ENCODE results near the gene IFITM5. TPM values are rescaled to one million over a fixed set of nuclear protein-coding genes. Genes with fewer than 3 reads are reported as not detected.

Gene IFITM5
- total and polyA plus RNA-seq, 12 donors, result not detected

GRCh38 chr11:340539-341512 is 41.5 kb upstream of the IFITM5 start:
- H3K4me1 ChIP-seq, result peaks cover 3 to 29% (median 14%) of the 10 kb centered on the region in 9 donors
- 57 to 63% methylated on average over 5 of the region's 5 CpGs for WGBS, 2 donors
- TF ChIP-seq, protein P1, sequence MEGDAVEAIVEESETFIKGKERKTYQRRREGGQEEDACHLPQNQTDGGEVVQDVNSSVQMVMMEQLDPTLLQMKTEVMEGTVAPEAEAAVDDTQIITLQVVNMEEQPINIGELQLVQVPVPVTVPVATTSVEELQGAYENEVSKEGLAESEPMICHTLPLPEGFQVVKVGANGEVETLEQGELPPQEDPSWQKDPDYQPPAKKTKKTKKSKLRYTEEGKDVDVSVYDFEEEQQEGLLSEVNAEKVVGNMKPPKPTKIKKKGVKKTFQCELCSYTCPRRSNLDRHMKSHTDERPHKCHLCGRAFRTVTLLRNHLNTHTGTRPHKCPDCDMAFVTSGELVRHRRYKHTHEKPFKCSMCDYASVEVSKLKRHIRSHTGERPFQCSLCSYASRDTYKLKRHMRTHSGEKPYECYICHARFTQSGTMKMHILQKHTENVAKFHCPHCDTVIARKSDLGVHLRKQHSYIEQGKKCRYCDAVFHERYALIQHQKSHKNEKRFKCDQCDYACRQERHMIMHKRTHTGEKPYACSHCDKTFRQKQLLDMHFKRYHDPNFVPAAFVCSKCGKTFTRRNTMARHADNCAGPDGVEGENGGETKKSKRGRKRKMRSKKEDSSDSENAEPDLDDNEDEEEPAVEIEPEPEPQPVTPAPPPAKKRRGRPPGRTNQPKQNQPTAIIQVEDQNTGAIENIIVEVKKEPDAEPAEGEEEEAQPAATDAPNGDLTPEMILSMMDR (IDR thresholded peaks at IDR 0.05), result no peak
- ATAC-seq, result no peak
- intact Hi-C loops (cut with DNase I), result no loop called here
- H3K4me3 ChIP-seq, result no peak overlapping the region
- H3K27ac ChIP-seq, result peak overlapping the region in 4 of 10 donors; percentile 8 to 78 (median 70)
- no peaks in the 10 kb centered on the region for H3K27me3 ChIP-seq
- no peaks in the 10 kb centered on the region for H3K36me3 ChIP-seq
- DNase-seq, result no peak
- H3K9me3 ChIP-seq, result no peaks in the 10 kb centered on the region

- WGBS, 2 donors, result 96 to 97% methylated on average over 2 of the region's 2 CpGs
- intact Hi-C loops (cut with DNase I), result no loop called here
Measured at GRCh38 chr11:339963-340362, 40.6 kb upstream of the IFITM5 start.

DNA sequence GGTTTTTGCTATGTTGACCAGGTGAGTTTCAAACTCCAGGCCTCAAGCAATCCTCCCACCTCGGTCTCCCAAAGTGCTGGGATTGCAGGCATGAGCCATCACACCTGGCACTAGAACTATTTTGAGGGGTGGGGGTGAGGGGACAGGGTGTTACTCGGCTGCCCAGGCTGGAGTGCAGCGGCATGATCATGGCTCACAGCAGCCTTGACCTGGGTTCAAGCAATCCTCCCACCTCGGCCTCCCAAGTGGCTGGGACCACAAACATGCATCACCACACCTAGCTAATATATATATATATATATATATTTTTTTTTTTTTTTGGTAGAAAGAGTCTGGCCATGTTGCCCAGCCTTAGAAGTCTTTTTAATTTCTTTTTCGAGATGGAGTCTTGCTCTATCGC is 38.4 kb upstream of the IFITM5 start:
- TF ChIP-seq, protein P1 (IDR thresholded peaks at IDR 0.05), result no peak
- peak overlapping the region in 5 of 10 donors; percentile 84 to 90 (median 87) for H3K27ac ChIP-seq

More at GRCh38 chr11:339963-340362, 40.6 kb upstream of the IFITM5 start:
- no peaks in the 10 kb centered on the region for H3K27me3 ChIP-seq
- ATAC-seq (no peak), DNase-seq (no peak)
- no peaks in the 10 kb centered on the region for H3K9me3 ChIP-seq
- TF ChIP-seq, protein P1 (IDR thresholded peaks at IDR 0.05), result no peak
- H3K4me3 ChIP-seq, result no peak overlapping the region
- H3K27ac ChIP-seq, result no peak overlapping the region
- H3K36me3 ChIP-seq, result no peaks in the 10 kb centered on the region
- peaks cover 7 to 37% (median 23%) of the 10 kb centered on the region in 9 donors for H3K4me1 ChIP-seq

GRCh38 chr11:336659-337198 is 37.4 kb upstream of the IFITM5 start:
- no peak overlapping the region for H3K4me3 ChIP-seq
- DNase-seq, result no peak
- peak in 1 of 8 donors; percentile 25 for ATAC-seq
- H3K27ac ChIP-seq, result peak overlapping the region; percentile 69 to 90 (median 84)
- WGBS, 2 donors, result 84 to 85% methylated on average over 4 of the region's 4 CpGs
- peaks cover 7 to 44% (median 34%) of the 10 kb centered on the region in 9 donors for H3K4me1 ChIP-seq
- TF ChIP-seq, protein P1 (IDR thresholded peaks at IDR 0.05), result no peak
- intact Hi-C loops (cut with DNase I), result loop anchor here in 1 of 10 donors (2.0 kb wide), 1 partner anchor 16 kb away; no protein-coding TSS in a partner anchor
- no peaks in the 10 kb centered on the region for H3K9me3 ChIP-seq
- no peaks in the 10 kb centered on the region for H3K27me3 ChIP-seq
- H3K36me3 ChIP-seq, result no peaks in the 10 kb centered on the region

More for the DNA sequence above, 38.4 kb upstream of the IFITM5 start:
- intact Hi-C loops (cut with DNase I), result loop anchor here in 1 of 10 donors (2.0 kb wide), 1 partner anchor 15 kb away; no protein-coding TSS in a partner anchor
- 91 to 95% methylated on average over 6 of the region's 6 CpGs for WGBS, 2 donors
- Histone ChIP-seq H3K27me3 (no peaks in the 10 kb centered on the region), H3K4me1 (peaks cover 7 to 49% (median 36%) of the 10 kb centered on the region in 9 donors), H3K36me3 (no peaks in the 10 kb centered on the region), H3K9me3 (no peaks in the 10 kb centered on the region), H3K4me3 (no peak overlapping the region)
- ATAC-seq (no peak), DNase-seq (no peak)
